Islet of Langerhans (tissue), 1 donor: ENCODE data around the gene SPDYE1.
"Not testable (repeated sequence)": the region's sequence is repeated elsewhere in the genome, so short reads cannot be mapped to it uniquely, and the experiment has no call there.

Source experiments
- FAIRE-seq: peaks from one replicate; lab custom pipeline; 2011; peaks lifted over from hg19 to GRCh38; lab: Jason Lieb, UNC

The SPDYE1 gene

GRCh38 chr7:43997532-43997931, at the start of gene SPDYE1:
SPDYE1 (plus strand) TSS chr7:43997897; CDS start chr7:43999950, 2,053 bp downstream.
- FAIRE-seq = not testable (repeated sequence)

GRCh38 chr7:43952028-43952427, 45.7 kb upstream of the SPDYE1 start:
- no peak for FAIRE-seq

GRCh38 chr7:43953071-43953470, 44.6 kb upstream of the SPDYE1 start:
- no peak for FAIRE-seq

GRCh38 chr7:43954524-43955228, 43.0 kb upstream of the SPDYE1 start:
- FAIRE-seq = peak; percentile 5

- no peak for FAIRE-seq
These were observed 41.7 kb upstream of the SPDYE1 start for GRCh38 chr7:43956027-43956426.

GRCh38 chr7:43960933-43961332, 36.8 kb upstream of the SPDYE1 start:
- no peak for FAIRE-seq

- FAIRE-seq = not testable (repeated sequence)
These were observed 31.3 kb upstream of the SPDYE1 start for GRCh38 chr7:43966392-43966791.

GRCh38 chr7:43968172-43969040, 29.3 kb upstream of the SPDYE1 start:
- FAIRE-seq = not testable (repeated sequence)

GRCh38 chr7:43969586-43969985, 28.1 kb upstream of the SPDYE1 start:
- FAIRE-seq = not testable (repeated sequence)

GRCh38 chr7:43970698-43971097, 27.0 kb upstream of the SPDYE1 start:
- not testable (repeated sequence) for FAIRE-seq

GRCh38 chr7:43974033-43974573, 23.6 kb upstream of the SPDYE1 start:
- not testable (repeated sequence) for FAIRE-seq

- not testable (repeated sequence) for FAIRE-seq
These were observed 22.8 kb upstream of the SPDYE1 start for GRCh38 chr7:43974725-43975482.

- FAIRE-seq = no peak
These were observed 20.2 kb upstream of the SPDYE1 start for GRCh38 chr7:43977525-43977924.

- FAIRE-seq = not testable (repeated sequence)
These were observed 19.6 kb upstream of the SPDYE1 start for GRCh38 chr7:43978102-43978501.

- not testable (repeated sequence) for FAIRE-seq
These were observed 14.8 kb upstream of the SPDYE1 start for GRCh38 chr7:43982848-43983247.

GRCh38 chr7:43983736-43984135, 14.0 kb upstream of the SPDYE1 start:
- FAIRE-seq = not testable (repeated sequence)

- FAIRE-seq = not testable (repeated sequence)
These were observed 11.5 kb upstream of the SPDYE1 start for GRCh38 chr7:43985904-43986864.

GRCh38 chr7:43987476-43987875, 10.2 kb upstream of the SPDYE1 start:
- not testable (repeated sequence) for FAIRE-seq

GRCh38 chr7:43990011-43990585, 7.6 kb upstream of the SPDYE1 start:
- not testable (repeated sequence) for FAIRE-seq

- FAIRE-seq = not testable (repeated sequence)
These were observed 6.9 kb upstream of the SPDYE1 start for GRCh38 chr7:43990829-43991228.

- not testable (repeated sequence) for FAIRE-seq
These were observed 4.8 kb upstream of the SPDYE1 start for GRCh38 chr7:43992896-43993295.
